Naive thymus-derived CD4-positive, alpha-beta T cell (primary cell): ENCODE measurements around the gene NOG. TPM values are rescaled to one million over a fixed set of nuclear protein-coding genes. Genes with fewer than 3 reads are reported as not detected.

Experiments used
- ATAC-seq: fragments of 150-1000 bp; cut with Tn5 transposase; 2 replicates; pipeline ENCODE4 v1.10.0; 2021; ENCODE audit warnings: mild to moderate bottlenecking, moderate library complexity
- CTCF ChIA-PET: fragments of 350-600 bp; sonication (Branson Sonifier 250); formaldehyde crosslinking; loops from one replicate; lab custom pipeline; 2021; ENCODE audit warnings: antibody characterized with exemption; lab: Charles Lee
- POLR2A ChIA-PET: fragments of 350-600 bp; sonication (Branson Sonifier 250); formaldehyde crosslinking; loops from one replicate; lab custom pipeline; 2021; ENCODE audit warnings: antibody characterized with exemption, inconsistent platforms; lab: Charles Lee
- DNase-seq, 9 donors: peaks; one replicate each; pipeline versions ENCODE4 v3.0.0 to v3.0.0-alpha.2; 2020 to 2022; ENCODE audit warnings: mixed read lengths in 1 of 9
- H3K27ac ChIP-seq: one replicate; pipeline ENCODE4 v1.7.0; 2013; ENCODE audit warnings: mild to moderate bottlenecking, low read depth, low read length, moderate library complexity
- H3K27me3 ChIP-seq, 2 donors: one replicate each; pipeline ENCODE4 v1.7.0; 2013; ENCODE audit warnings: low read length in 2 of 2, mild to moderate bottlenecking in 2 of 2, moderate library complexity in 2 of 2; ENCODE audit not compliant: control insufficient read depth in 2 of 2, insufficient read depth in 2 of 2
- H3K36me3 ChIP-seq, 3 experiments: 1 replicate in 2 of 3; 2 replicates in 1 of 3; pipeline ENCODE4 v1.7.0; 2013; ENCODE audit warnings: low read length in 3 of 3, mild to moderate bottlenecking in 3 of 3, moderate library complexity in 1 of 3; ENCODE audit not compliant: insufficient read depth in 3 of 3, control insufficient read depth in 2 of 3
- H3K4me1 ChIP-seq, 2 donors: one replicate each; pipeline ENCODE4 v1.7.0; 2013; ENCODE audit warnings: low read length in 2 of 2, mild to moderate bottlenecking in 2 of 2, moderate library complexity in 1 of 2; ENCODE audit not compliant: control insufficient read depth in 2 of 2, insufficient read depth in 2 of 2
- H3K4me3 ChIP-seq: 2 replicates; pipeline ENCODE4 v1.7.0; 2013; ENCODE audit warnings: mild to moderate bottlenecking, low read length
- H3K9me3 ChIP-seq, 3 experiments: 1 replicate in 2 of 3; 2 replicates in 1 of 3; pipeline ENCODE4 v1.7.0; 2013; ENCODE audit warnings: low read length in 3 of 3; ENCODE audit not compliant: control insufficient read depth in 2 of 3
- H3K27ac Mint-ChIP-seq, 9 donors: one replicate each; pipeline ENCODE4 v1.8.0; 2020 to 2022; ENCODE audit warnings: mixed read lengths in 9 of 9, mild to moderate bottlenecking in 8 of 9, moderate library complexity in 5 of 9, inconsistent platforms in 2 of 9
- H3K27me3 Mint-ChIP-seq, 5 donors: one replicate each; pipeline ENCODE4 v1.8.0; 2021 to 2022; ENCODE audit warnings: mixed read lengths in 5 of 5, mild to moderate bottlenecking in 1 of 5
- H3K36me3 Mint-ChIP-seq, 5 donors: one replicate each; pipeline ENCODE4 v1.8.0; 2020 to 2022; ENCODE audit warnings: mixed read lengths in 5 of 5, mild to moderate bottlenecking in 3 of 5, inconsistent platforms in 1 of 5
- H3K4me1 Mint-ChIP-seq, 7 donors: one replicate each; pipeline ENCODE4 v1.8.0; 2020 to 2022; ENCODE audit warnings: mixed read lengths in 7 of 7, mild to moderate bottlenecking in 3 of 7, inconsistent platforms in 1 of 7
- H3K4me3 Mint-ChIP-seq, 10 donors: one replicate each; pipeline ENCODE4 v1.8.0; 2020 to 2022; ENCODE audit warnings: mild to moderate bottlenecking in 10 of 10, mixed read lengths in 10 of 10, moderate library complexity in 6 of 10, inconsistent platforms in 2 of 10
- H3K9me3 Mint-ChIP-seq, 11 donors: one replicate each; pipeline ENCODE4 v1.8.0; 2020 to 2022; ENCODE audit warnings: mixed read lengths in 11 of 11, mild to moderate bottlenecking in 4 of 11, inconsistent platforms in 1 of 11, moderate library complexity in 1 of 11
- intact Hi-C, 2 donors: fragments of 100-400 bp; cut with micrococcal nuclease; formaldehyde crosslinking; loops; one replicate each; pipeline ENCODE4 v1.15.1; 2023
- polyA plus RNA-seq, 2 donors: library from polyadenylated mRNA; unstranded; fragments of 300-500 nt; fragmentation: Illumina TruSeq; gene quantifications; one replicate each; pipeline ENCODE4 v1.2.3, GENCODE V29; 2021
- total RNA-seq, 6 experiments: library from RNA in 5 of 6; stranded (reverse) in 5 of 6; gene quantifications; 1 replicate in 5 of 6; 2 replicates in 1 of 6; pipeline ENCODE4 v1.2.3 and lab custom pipeline; 2021 to 2026

The NOG gene
- total and polyA plus RNA-seq, 7 experiments from 2014 or later, result 0.12 to 169 (median 65.1) TPM

DNA sequence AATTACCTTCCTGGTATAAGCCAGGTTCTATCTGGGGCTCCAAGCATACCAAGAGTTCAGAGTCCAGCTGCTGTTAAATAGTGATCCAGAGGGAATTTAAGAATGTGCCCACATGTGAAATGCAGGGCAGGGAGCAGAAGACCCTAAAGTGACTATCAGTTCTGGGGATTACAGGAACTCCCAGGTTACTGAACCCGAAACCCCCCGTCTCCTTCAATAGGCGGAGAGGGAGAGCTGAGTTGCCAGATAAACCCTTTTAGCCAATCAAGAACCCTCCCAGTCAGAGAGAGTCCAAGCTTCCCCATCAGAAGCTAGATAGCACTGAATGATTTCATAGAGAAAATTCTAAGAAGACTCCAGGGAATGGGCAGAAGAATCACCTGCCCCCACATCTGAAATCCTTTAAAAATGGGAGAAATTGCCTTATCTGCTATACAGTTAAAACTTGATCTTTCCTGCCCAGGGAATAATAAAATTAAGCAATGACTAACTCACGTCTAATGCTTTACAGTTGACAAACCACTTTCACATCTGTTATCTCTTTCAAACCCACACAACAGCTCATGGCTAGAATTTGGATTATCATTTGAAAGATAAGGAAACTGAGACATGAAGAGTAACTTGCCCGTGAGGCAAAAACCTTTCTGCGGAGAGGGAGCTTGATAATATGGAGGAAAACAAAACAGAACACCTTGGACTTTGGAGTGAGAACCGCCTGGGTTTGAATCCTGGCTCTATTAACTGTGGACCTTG, 10.2 kb downstream of the NOG start:
- Mint-ChIP-seq H3K36me3 (peaks cover 0 to 8% (median 5%) of the 10 kb centered on the region in 5 donors), H3K4me1 (peaks cover 26 to 89% (median 78%) of the 10 kb centered on the region in 7 donors), H3K27ac (peak overlapping the region in 8 of 9 donors; percentile 99 to 100 (median 99)), H3K4me3 (peak overlapping the region in 5 of 10 donors; percentile 5 to 85 (median 62)), H3K9me3 (peaks cover 0 to 11% (median 1%) of the 10 kb centered on the region in 11 donors), H3K27me3 (peaks cover 0 to 15% (median 0%) of the 10 kb centered on the region in 5 donors)
- ChIA-PET POLR2A (interaction anchor here (1.3 to 13.8 kb wide), 10 partner anchors 3 to 1026 kb away, joined by 3 to 347 read pairs (median 28); partner anchors contain the start of genes C17orf67, DGKE and NOG), CTCF (interaction anchor here (1.2 to 2.6 kb wide), 7 partner anchors 10 to 51 kb away, joined by 3 to 29 read pairs (median 10); partner anchors contain the start of gene NOG)
- Histone ChIP-seq H3K36me3 (no peaks in the 10 kb centered on the region), H3K27ac (peak overlapping the region; percentile 88), H3K27me3 (peaks cover 0 to 3% of the 10 kb centered on the region in 2 donors), H3K4me1 (peaks cover 0 to 70% of the 10 kb centered on the region in 2 donors), H3K9me3 (no peaks in the 10 kb centered on the region), H3K4me3 (no peak overlapping the region)
- DNase-seq (no peak), ATAC-seq (no peak)
- intact Hi-C loops, result loop anchor here in 1 of 2 donors (2.0 kb wide), 1 partner anchor 51 kb away; no protein-coding TSS in a partner anchor

DNA sequence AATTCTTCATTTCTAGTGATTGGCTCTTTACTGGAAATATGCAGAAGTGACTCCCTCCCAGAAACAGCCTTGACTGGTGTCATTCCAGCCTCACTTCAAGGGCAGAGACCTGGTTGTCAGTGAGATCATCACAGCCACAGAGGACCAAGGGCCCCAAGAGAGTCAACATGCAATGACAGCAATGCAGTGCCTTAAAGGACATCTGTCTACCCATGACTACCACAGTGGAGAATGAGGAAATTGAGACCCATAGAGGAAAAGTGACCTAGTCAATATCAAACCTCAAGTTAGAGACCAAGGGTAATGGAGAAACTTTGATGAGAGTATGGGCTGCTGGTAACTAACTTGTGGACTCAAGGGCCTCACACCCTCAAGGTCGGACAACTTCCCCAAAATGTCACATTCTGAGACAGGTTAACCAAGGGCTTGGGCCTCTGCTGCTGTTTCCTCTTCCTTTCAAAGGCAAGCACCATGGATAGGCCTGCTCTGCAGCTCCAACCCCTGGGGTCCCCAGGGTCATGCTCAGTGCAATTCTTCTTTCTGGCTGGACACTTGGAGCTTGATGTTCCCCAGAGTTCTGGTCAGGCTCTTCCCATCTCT, 11.3 kb downstream of the NOG start:
- Histone ChIP-seq H3K4me1 (peaks cover 0 to 61% of the 10 kb centered on the region in 2 donors), H3K9me3 (no peaks in the 10 kb centered on the region), H3K4me3 (no peak overlapping the region), H3K36me3 (no peaks in the 10 kb centered on the region), H3K27ac (peak overlapping the region; percentile 88), H3K27me3 (peaks cover 0 to 3% of the 10 kb centered on the region in 2 donors)
- intact Hi-C loops, result no loop called here
- peaks cover 0 to 11% (median 0%) of the 10 kb centered on the region in 5 donors for H3K27me3 Mint-ChIP-seq
- H3K4me3 Mint-ChIP-seq, result peak overlapping the region in 5 of 10 donors; percentile 8 to 85 (median 56)
- H3K4me1 Mint-ChIP-seq, result peaks cover 17 to 82% (median 66%) of the 10 kb centered on the region in 7 donors
- peaks cover 0 to 8% (median 5%) of the 10 kb centered on the region in 5 donors for H3K36me3 Mint-ChIP-seq
- H3K27ac Mint-ChIP-seq, result peak overlapping the region in 8 of 9 donors; percentile 99 to 100 (median 99)
- ATAC-seq, result no peak
- ChIA-PET POLR2A (interaction anchor here (1.2 to 11.4 kb wide), 6 partner anchors 8 to 37 kb away, joined by 3 to 347 read pairs (median 18); partner anchors contain the start of gene NOG), CTCF (no interaction called here)
- no peak for DNase-seq
- peaks cover 0 to 11% (median 1%) of the 10 kb centered on the region in 11 donors for H3K9me3 Mint-ChIP-seq

DNA sequence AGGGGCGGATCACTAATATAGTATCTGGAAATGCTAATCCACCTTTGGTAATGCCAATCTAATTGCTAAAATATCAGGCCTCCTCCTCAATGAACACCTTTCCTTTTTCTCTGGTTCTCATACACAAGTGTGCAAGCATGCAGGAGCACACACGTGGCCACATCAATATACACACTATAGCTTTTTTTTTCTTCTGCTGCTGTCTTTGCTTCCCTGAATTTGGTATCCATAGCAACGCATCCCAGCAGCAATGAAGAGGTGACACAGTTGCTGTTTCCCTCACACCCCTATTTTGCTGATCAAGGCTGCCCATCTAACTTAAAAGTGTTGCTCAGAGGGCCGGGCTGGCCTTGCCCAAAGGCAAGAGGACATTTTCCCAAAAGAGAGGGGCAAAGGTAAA, 15.4 kb downstream of the NOG start:
- Histone ChIP-seq H3K36me3 (no peaks in the 10 kb centered on the region), H3K4me1 (peaks cover 0 to 19% of the 10 kb centered on the region in 2 donors), H3K4me3 (no peak overlapping the region), H3K9me3 (no peaks in the 10 kb centered on the region), H3K27me3 (peaks cover 0 to 3% of the 10 kb centered on the region in 2 donors), H3K27ac (no peak overlapping the region)
- POLR2A ChIA-PET, result interaction anchor here (1.1 to 11.4 kb wide), 5 partner anchors 10 to 26 kb away, joined by 3 to 347 read pairs (median 5); partner anchors contain the start of gene NOG
- peaks cover 1 to 74% (median 50%) of the 10 kb centered on the region in 7 donors for H3K4me1 Mint-ChIP-seq
- CTCF ChIA-PET, result interaction anchor here (1.4 kb wide), 1 partner anchor 10 kb away, joined by 5 read pairs; no protein-coding TSS in a partner anchor
- peak overlapping the region in 1 of 9 donors; percentile 99 for H3K27ac Mint-ChIP-seq
- intact Hi-C loops, result no loop called here
- H3K9me3 Mint-ChIP-seq, result peaks cover 0 to 11% (median 4%) of the 10 kb centered on the region in 11 donors
- no peak overlapping the region for H3K4me3 Mint-ChIP-seq
- ATAC-seq, result no peak
- H3K36me3 Mint-ChIP-seq, result peaks cover 0 to 14% (median 5%) of the 10 kb centered on the region in 5 donors
- no peak for DNase-seq
- H3K27me3 Mint-ChIP-seq, result peaks cover 0 to 7% (median 0%) of the 10 kb centered on the region in 5 donors

DNA sequence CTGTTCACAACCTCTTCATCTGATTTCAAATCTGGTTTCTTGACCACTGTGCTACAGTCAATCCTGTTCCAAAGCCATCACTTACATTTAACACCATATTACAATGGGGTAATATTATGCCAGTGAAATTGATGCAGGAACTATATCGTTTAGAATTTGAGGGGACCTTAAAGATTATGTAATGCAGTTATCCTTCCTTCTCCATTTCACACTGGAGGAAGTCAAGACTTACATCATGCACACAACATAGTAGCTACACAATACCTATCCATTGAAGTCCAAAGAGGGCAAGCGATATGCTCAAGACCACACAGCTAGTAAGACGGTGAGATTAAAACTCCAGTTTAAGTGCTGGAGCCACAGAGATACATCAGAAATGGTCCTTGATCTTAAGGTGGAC, 16.8 kb downstream of the NOG start:
- CTCF ChIA-PET, result interaction anchor here (0.6 to 1.4 kb wide), 4 partner anchors 11 to 153 kb away, joined by 3 to 5 read pairs (median 3); no protein-coding TSS in a partner anchor
- Histone ChIP-seq H3K9me3 (no peaks in the 10 kb centered on the region), H3K27ac (no peak overlapping the region), H3K36me3 (no peaks in the 10 kb centered on the region), H3K27me3 (peaks cover 0 to 3% of the 10 kb centered on the region in 2 donors), H3K4me3 (no peak overlapping the region), H3K4me1 (peaks cover 0 to 6% of the 10 kb centered on the region in 2 donors)
- DNase-seq, result no peak
- H3K4me3 Mint-ChIP-seq, result no peak overlapping the region
- H3K36me3 Mint-ChIP-seq, result peaks cover 0 to 13% (median 5%) of the 10 kb centered on the region in 5 donors
- intact Hi-C loops, result no loop called here
- H3K27me3 Mint-ChIP-seq, result peaks cover 0 to 6% (median 0%) of the 10 kb centered on the region in 5 donors
- H3K9me3 Mint-ChIP-seq, result peaks cover 0 to 10% (median 3%) of the 10 kb centered on the region in 11 donors
- ATAC-seq, result no peak
- POLR2A ChIA-PET, result interaction anchor here (0.9 to 11.4 kb wide), 6 partner anchors 14 to 43 kb away, joined by 3 to 347 read pairs (median 7); partner anchors contain the start of gene NOG
- H3K27ac Mint-ChIP-seq, result peak overlapping the region in 1 of 9 donors; percentile 23
- peaks cover 0 to 68% (median 42%) of the 10 kb centered on the region in 7 donors for H3K4me1 Mint-ChIP-seq

DNA sequence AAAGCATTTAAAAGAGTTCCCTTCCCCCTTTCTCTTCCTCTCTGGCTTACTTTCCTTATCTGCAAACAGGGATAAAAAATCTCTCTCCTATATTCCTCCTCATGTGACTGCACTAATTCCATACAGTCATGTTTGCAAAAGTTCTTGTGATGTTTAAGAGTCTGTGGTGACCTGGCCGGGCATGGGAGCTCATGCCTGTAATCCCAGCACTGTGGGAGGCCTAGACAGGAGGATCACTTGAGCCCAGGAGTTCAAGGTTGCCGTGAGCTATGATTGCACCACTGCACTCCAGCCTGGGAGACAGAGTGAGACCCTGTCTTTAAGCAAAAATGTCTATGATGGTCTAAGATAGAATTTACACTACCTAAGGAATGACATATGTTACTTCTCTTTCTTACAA, 19.6 kb downstream of the NOG start:
- H3K4me3 ChIP-seq, result no peak overlapping the region
- POLR2A ChIA-PET, result interaction anchor here (1.0 to 4.8 kb wide), 3 partner anchors 10 to 17 kb away, joined by 3 to 32 read pairs (median 5); no protein-coding TSS in a partner anchor
- H3K36me3 ChIP-seq, result no peaks in the 10 kb centered on the region
- H3K27me3 Mint-ChIP-seq, result peaks cover 0 to 6% (median 0%) of the 10 kb centered on the region in 5 donors
- peak overlapping the region in 2 of 9 donors; percentile 28 to 63 for H3K27ac Mint-ChIP-seq
- no peaks in the 10 kb centered on the region for H3K4me1 ChIP-seq
- H3K4me3 Mint-ChIP-seq, result peak overlapping the region in 1 of 10 donors; percentile 6
- intact Hi-C loops, result loop anchor here in 1 of 2 donors (2.0 kb wide), 1 partner anchor 14 kb away; no protein-coding TSS in a partner anchor
- H3K27me3 ChIP-seq, result peaks cover 0 to 3% of the 10 kb centered on the region in 2 donors
- H3K9me3 ChIP-seq, result no peaks in the 10 kb centered on the region
- CTCF ChIA-PET, result interaction anchor here (0.9 to 1.1 kb wide), 2 partner anchors 10 to 14 kb away, joined by 3 to 4 read pairs; no protein-coding TSS in a partner anchor
- peaks cover 0 to 7% (median 0%) of the 10 kb centered on the region in 11 donors for H3K9me3 Mint-ChIP-seq
- peaks cover 0 to 5% (median 0%) of the 10 kb centered on the region in 5 donors for H3K36me3 Mint-ChIP-seq
- no peak overlapping the region for H3K27ac ChIP-seq
- DNase-seq (no peak), ATAC-seq (no peak)
- H3K4me1 Mint-ChIP-seq, result peaks cover 0 to 51% (median 31%) of the 10 kb centered on the region in 7 donors
